WTC11 (cell line): ENCODE results near the gene KLF11. TPM values are rescaled to one million over a fixed set of nuclear protein-coding genes. Genes with fewer than 3 reads are reported as not detected.

Source experiments
- ATAC-seq: fragments of 200-7000 bp; cut with Tn5 transposase; 2 replicates; pipeline ENCODE4 v1.10.0; 2021; ENCODE audit warnings: mild to moderate bottlenecking, moderate library complexity
- CTCF ChIA-PET: fragments of 300-600 bp; sonication (Branson Sonifier 250); formaldehyde crosslinking; loops from one replicate; lab custom pipeline; 2021; ENCODE audit warnings: antibody characterized with exemption; lab: Charles Lee
- POLR2A ChIA-PET: fragments of 350-600 bp; sonication (Branson Sonifier 250); formaldehyde crosslinking; loops from one replicate; lab custom pipeline; 2021; ENCODE audit warnings: antibody characterized with exemption; lab: Charles Lee
- DNase-seq: peaks from one replicate; pipeline ENCODE4 v3.0.0; 2021; ENCODE audit warnings: low spot score
- H3K27ac Mint-ChIP-seq: 2 replicates; pipeline ENCODE4 v1.8.0; 2021; ENCODE audit warnings: mixed read lengths
- H3K27me3 Mint-ChIP-seq: 2 replicates; pipeline ENCODE4 v1.8.0; 2021; ENCODE audit warnings: low read depth, mild to moderate bottlenecking, moderate library complexity, mixed read lengths
- H3K36me3 Mint-ChIP-seq: 2 replicates; pipeline ENCODE4 v1.8.0; 2021; ENCODE audit warnings: mixed read lengths
- H3K4me1 Mint-ChIP-seq: 2 replicates; pipeline ENCODE4 v1.8.0; 2022; ENCODE audit warnings: mixed read lengths
- H3K4me3 Mint-ChIP-seq: 2 replicates; pipeline ENCODE4 v1.8.0; 2021; ENCODE audit warnings: mild to moderate bottlenecking, moderate library complexity, mixed read lengths
- H3K9me3 Mint-ChIP-seq: 2 replicates; pipeline ENCODE4 v1.8.0; 2021; ENCODE audit warnings: mixed read lengths
- EMX1 ChIP-seq: fragments of 250-450 bp; sonication (Bioruptor Pico); IDR thresholded peaks from 2 replicates; pipeline ENCODE4 v1.8.0; 2021; ENCODE audit warnings: mild to moderate bottlenecking
- ESRRA ChIP-seq: sonication (generic); formaldehyde crosslinking; IDR thresholded peaks from 2 replicates; pipeline ENCODE4 v1.8.1; 2022; ENCODE audit warnings: mild to moderate bottlenecking, missing genetic modification reagents, borderline replicate concordance
- ETV6 ChIP-seq: sonication (generic); formaldehyde crosslinking; IDR thresholded peaks from 2 replicates; pipeline ENCODE4 v1.8.1; 2022; ENCODE audit warnings: mild to moderate bottlenecking, missing genetic modification reagents
- FOXJ3 ChIP-seq: sonication (generic); formaldehyde crosslinking; IDR thresholded peaks from 2 replicates; pipeline ENCODE4 v1.9.0; 2021; ENCODE audit warnings: missing genetic modification reagents, mild to moderate bottlenecking, borderline replicate concordance
- GABPB1 ChIP-seq: sonication (generic); formaldehyde crosslinking; IDR thresholded peaks from 2 replicates; pipeline ENCODE4 v1.8.1; 2023; ENCODE audit warnings: mild to moderate bottlenecking, missing genetic modification reagents
- GRHL2 ChIP-seq: fragments of 250-450 bp; sonication (Bioruptor Pico); IDR thresholded peaks from 2 replicates; pipeline ENCODE4 v1.8.0; 2022; ENCODE audit warnings: mild to moderate bottlenecking, moderate library complexity; ENCODE audit not compliant: insufficient replicate concordance, severe bottlenecking
- HMGA2 ChIP-seq: fragments of 250-450 bp; sonication (Bioruptor Pico); IDR thresholded peaks from 2 replicates; pipeline ENCODE4 v1.4.0; 2021; ENCODE audit warnings: mild to moderate bottlenecking, moderate library complexity
- IRF2 ChIP-seq: sonication (generic); formaldehyde crosslinking; IDR thresholded peaks from 2 replicates; pipeline ENCODE4 v1.8.0; 2022; ENCODE audit warnings: low read depth, missing genetic modification reagents, borderline replicate concordance
- JAZF1 ChIP-seq: fragments of 250-450 bp; sonication (Bioruptor Pico); IDR thresholded peaks from 2 replicates; pipeline ENCODE4 v1.9.0; 2021; ENCODE audit warnings: moderate library complexity, mild to moderate bottlenecking, inconsistent platforms
- NFATC4 ChIP-seq: fragments of 250-450 bp; sonication (Bioruptor Pico); IDR thresholded peaks from 2 replicates; pipeline ENCODE4 v1.9.0; 2021; ENCODE audit warnings: mild to moderate bottlenecking
- RELA ChIP-seq: sonication (generic); formaldehyde crosslinking; IDR thresholded peaks from 2 replicates; pipeline ENCODE4 v1.8.1; 2022; ENCODE audit warnings: missing genetic modification reagents, mild to moderate bottlenecking, borderline replicate concordance
- SMAD4 ChIP-seq: sonication (generic); formaldehyde crosslinking; IDR thresholded peaks from 2 replicates; pipeline ENCODE4 v1.8.0; 2022; ENCODE audit warnings: mild to moderate bottlenecking, missing genetic modification reagents
- SOX15 ChIP-seq: fragments of 250-450 bp; sonication (Bioruptor Pico); IDR thresholded peaks from 2 replicates; pipeline ENCODE4 v1.9.0; 2021; ENCODE audit warnings: mild to moderate bottlenecking
- SP1 ChIP-seq: sonication (generic); formaldehyde crosslinking; conservative IDR thresholded peaks from 2 replicates; pipeline ENCODE4 v1.8.1; 2022; ENCODE audit warnings: missing genetic modification reagents
- TEAD4 ChIP-seq: sonication (generic); formaldehyde crosslinking; IDR thresholded peaks from 2 replicates; pipeline ENCODE4 v1.8.0; 2022; ENCODE audit warnings: mild to moderate bottlenecking, missing genetic modification reagents
- TP53 ChIP-seq: sonication (generic); formaldehyde crosslinking; IDR thresholded peaks from 2 replicates; pipeline ENCODE4 v1.8.1; 2023; ENCODE audit warnings: mild to moderate bottlenecking, missing genetic modification reagents
- ZNF138 ChIP-seq: sonication (generic); formaldehyde crosslinking; conservative IDR thresholded peaks from 2 replicates; pipeline ENCODE4 v1.8.1; 2022; ENCODE audit warnings: mild to moderate bottlenecking, moderate library complexity, missing genetic modification reagents
- ZNF317 ChIP-seq: sonication (generic); formaldehyde crosslinking; IDR thresholded peaks from 2 replicates; pipeline ENCODE4 v1.8.1; 2023; ENCODE audit warnings: low read depth, mild to moderate bottlenecking, moderate library complexity, missing genetic modification reagents, borderline replicate concordance
- ZNF671 ChIP-seq: fragments of 250-450 bp; sonication (Bioruptor Pico); IDR thresholded peaks from 2 replicates; pipeline ENCODE4 v1.8.0; 2021; ENCODE audit warnings: mild to moderate bottlenecking
- total RNA-seq: library from RNA; stranded (reverse); gene quantifications from 3 replicates; pipeline ENCODE4 v1.2.3, GENCODE V29; 2021
- TF ChIP-seq, protein P1 (sequence below): fragments of 250-450 bp; sonication (Bioruptor Pico); IDR thresholded peaks from 2 replicates; pipeline ENCODE4 v1.9.0; 2021; ENCODE audit warnings: mild to moderate bottlenecking
- TF ChIP-seq, protein P2 (sequence below): sonication (generic); formaldehyde crosslinking; IDR thresholded peaks from 2 replicates; pipeline ENCODE4 v1.8.1; 2023; ENCODE audit warnings: mild to moderate bottlenecking, missing genetic modification reagents
- TF ChIP-seq, protein P3 (sequence below): sonication (generic); formaldehyde crosslinking; IDR thresholded peaks from 2 replicates; pipeline ENCODE4 v1.8.0; 2022; ENCODE audit warnings: mild to moderate bottlenecking, missing genetic modification reagents
- TF ChIP-seq, protein P4 (sequence below): fragments of 250-450 bp; sonication (Bioruptor Pico); IDR thresholded peaks from 2 replicates; pipeline ENCODE4 v1.9.0; 2021; ENCODE audit warnings: moderate library complexity, mild to moderate bottlenecking, inconsistent platforms, borderline replicate concordance
- TF ChIP-seq, protein P5 (sequence below): sonication (generic); formaldehyde crosslinking; IDR thresholded peaks from 2 replicates; pipeline ENCODE4 v1.8.1; 2023; ENCODE audit warnings: mild to moderate bottlenecking, missing genetic modification reagents
- TF ChIP-seq, protein P6 (sequence below): sonication (generic); formaldehyde crosslinking; IDR thresholded peaks from 2 replicates; pipeline ENCODE4 v1.8.1; 2022; ENCODE audit warnings: low read depth, missing genetic modification reagents, borderline replicate concordance
- TF ChIP-seq, protein P7 (sequence below): sonication (generic); formaldehyde crosslinking; IDR thresholded peaks from 2 replicates; pipeline ENCODE4 v1.8.1; 2022; ENCODE audit warnings: missing genetic modification reagents, borderline replicate concordance

KLF11 gene
- total RNA-seq, 1 experiment from 2014 or later: 8.8 TPM

DNA sequence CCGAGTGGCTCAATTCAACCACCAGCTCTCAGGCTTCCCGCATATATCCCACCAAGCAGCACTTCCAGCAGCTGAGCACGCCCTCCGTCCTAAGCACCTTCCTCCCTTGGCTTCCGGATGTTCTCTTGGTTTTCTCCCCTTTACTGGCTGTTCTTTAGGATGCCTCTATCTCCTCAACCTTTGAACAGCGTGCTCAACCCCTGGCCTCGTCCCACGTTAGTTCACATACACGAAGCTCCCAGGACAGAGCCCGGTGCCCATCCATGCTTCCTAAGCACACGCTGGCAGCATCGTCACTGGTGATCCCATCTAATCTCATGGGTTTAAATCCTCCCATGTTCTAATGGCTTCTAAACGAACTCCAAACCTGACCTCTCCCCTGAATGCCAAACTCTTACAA lies 33.2 kb downstream of the KLF11 start:
- Mint-ChIP-seq H3K36me3 (no peaks in the 10 kb centered on the region; the same call in 1 of the 2 replicates), H3K27ac (no peak overlapping the region), H3K27me3 (peaks cover 39% of the 10 kb centered on the region), H3K9me3 (no peaks in the 10 kb centered on the region), H3K4me3 (no peak overlapping the region), H3K4me1 (peaks cover 24% of the 10 kb centered on the region)
- DNase-seq (no peak), ATAC-seq (no peak)
- TF ChIP-seq EMX1 (CRISPR knock-in tag) (no peak), JAZF1 (no peak), IRF2 (no peak), ZNF317 (CRISPR knock-in tag) (no peak), ESRRA (CRISPR knock-in tag) (no peak), TP53 (CRISPR knock-in tag) (no peak), ETV6 (no peak)
- TF ChIP-seq, protein P1, sequence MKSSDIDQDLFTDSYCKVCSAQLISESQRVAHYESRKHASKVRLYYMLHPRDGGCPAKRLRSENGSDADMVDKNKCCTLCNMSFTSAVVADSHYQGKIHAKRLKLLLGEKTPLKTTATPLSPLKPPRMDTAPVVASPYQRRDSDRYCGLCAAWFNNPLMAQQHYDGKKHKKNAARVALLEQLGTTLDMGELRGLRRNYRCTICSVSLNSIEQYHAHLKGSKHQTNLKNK (CRISPR knock-in tag): no peak
- TF ChIP-seq, protein P2, sequence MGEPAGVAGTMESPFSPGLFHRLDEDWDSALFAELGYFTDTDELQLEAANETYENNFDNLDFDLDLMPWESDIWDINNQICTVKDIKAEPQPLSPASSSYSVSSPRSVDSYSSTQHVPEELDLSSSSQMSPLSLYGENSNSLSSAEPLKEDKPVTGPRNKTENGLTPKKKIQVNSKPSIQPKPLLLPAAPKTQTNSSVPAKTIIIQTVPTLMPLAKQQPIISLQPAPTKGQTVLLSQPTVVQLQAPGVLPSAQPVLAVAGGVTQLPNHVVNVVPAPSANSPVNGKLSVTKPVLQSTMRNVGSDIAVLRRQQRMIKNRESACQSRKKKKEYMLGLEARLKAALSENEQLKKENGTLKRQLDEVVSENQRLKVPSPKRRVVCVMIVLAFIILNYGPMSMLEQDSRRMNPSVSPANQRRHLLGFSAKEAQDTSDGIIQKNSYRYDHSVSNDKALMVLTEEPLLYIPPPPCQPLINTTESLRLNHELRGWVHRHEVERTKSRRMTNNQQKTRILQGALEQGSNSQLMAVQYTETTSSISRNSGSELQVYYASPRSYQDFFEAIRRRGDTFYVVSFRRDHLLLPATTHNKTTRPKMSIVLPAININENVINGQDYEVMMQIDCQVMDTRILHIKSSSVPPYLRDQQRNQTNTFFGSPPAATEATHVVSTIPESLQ (CRISPR knock-in tag): no peak
- TF ChIP-seq, protein P3, sequence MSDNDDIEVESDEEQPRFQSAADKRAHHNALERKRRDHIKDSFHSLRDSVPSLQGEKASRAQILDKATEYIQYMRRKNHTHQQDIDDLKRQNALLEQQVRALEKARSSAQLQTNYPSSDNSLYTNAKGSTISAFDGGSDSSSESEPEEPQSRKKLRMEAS (CRISPR knock-in tag): no peak
- ChIA-PET CTCF (interaction anchor here (0.8 to 1.0 kb wide), 2 partner anchors 15 to 21 kb away, joined by 3 to 8 read pairs; no protein-coding TSS in a partner anchor), POLR2A (no interaction called here)

DNA sequence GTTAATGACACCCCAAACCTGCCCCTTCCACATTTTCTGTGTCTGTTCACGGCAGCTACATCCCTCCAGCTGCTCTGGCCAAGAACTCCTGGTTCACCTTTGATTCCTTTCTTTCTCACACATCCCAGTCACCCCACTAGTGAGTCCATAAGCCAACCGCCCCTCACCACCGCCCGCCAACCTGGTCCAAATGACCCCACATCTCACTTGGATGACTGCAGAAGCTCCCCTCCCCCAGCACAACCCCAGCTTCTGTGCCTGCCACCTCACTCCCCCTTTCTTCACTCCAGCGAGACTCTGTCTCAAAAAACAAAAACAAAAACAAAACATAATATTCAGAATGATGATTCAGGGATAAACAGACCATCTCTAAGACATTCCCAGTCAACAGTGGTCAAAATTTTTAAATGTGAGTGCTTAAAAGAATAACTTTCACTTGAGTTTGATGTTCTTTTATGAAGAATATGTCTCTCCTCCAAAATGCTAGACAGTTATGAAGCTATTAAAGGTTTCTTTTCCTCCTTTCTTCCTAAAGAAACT lies 33.7 kb downstream of the KLF11 start:
- H3K4me1 Mint-ChIP-seq: peaks cover 24% of the 10 kb centered on the region
- TF ChIP-seq ZNF317 (CRISPR knock-in tag) (no peak), NFATC4 (CRISPR knock-in tag) (no peak), SOX15 (CRISPR knock-in tag) (no peak), SP1 (CRISPR knock-in tag) (no peak), ZNF138 (CRISPR knock-in tag) (no peak), FOXJ3 (CRISPR knock-in tag) (no peak), SMAD4 (no peak), TEAD4 (CRISPR knock-in tag) (no peak), RELA (CRISPR knock-in tag) (no peak), ZNF671 (CRISPR knock-in tag) (no peak), GRHL2 (CRISPR knock-in tag) (no peak), GABPB1 (CRISPR knock-in tag) (no peak), HMGA2 (CRISPR knock-in tag) (no peak)
- TF ChIP-seq, protein P4, sequence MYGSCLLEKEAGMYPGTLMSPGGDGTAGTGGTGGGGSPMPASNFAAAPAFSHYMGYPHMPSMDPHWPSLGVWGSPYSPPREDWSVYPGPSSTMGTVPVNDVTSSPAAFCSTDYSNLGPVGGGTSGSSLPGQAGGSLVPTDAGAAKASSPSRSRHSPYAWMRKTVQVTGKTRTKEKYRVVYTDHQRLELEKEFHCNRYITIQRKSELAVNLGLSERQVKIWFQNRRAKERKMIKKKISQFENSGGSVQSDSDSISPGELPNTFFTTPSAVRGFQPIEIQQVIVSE (CRISPR knock-in tag): no peak
- TF ChIP-seq, protein P3 (CRISPR knock-in tag): no peak
- TF ChIP-seq, protein P1 (CRISPR knock-in tag): no peak
- TF ChIP-seq, protein P5, sequence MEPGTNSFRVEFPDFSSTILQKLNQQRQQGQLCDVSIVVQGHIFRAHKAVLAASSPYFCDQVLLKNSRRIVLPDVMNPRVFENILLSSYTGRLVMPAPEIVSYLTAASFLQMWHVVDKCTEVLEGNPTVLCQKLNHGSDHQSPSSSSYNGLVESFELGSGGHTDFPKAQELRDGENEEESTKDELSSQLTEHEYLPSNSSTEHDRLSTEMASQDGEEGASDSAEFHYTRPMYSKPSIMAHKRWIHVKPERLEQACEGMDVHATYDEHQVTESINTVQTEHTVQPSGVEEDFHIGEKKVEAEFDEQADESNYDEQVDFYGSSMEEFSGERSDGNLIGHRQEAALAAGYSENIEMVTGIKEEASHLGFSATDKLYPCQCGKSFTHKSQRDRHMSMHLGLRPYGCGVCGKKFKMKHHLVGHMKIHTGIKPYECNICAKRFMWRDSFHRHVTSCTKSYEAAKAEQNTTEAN (CRISPR knock-in tag): no peak
- TF ChIP-seq, protein P6, sequence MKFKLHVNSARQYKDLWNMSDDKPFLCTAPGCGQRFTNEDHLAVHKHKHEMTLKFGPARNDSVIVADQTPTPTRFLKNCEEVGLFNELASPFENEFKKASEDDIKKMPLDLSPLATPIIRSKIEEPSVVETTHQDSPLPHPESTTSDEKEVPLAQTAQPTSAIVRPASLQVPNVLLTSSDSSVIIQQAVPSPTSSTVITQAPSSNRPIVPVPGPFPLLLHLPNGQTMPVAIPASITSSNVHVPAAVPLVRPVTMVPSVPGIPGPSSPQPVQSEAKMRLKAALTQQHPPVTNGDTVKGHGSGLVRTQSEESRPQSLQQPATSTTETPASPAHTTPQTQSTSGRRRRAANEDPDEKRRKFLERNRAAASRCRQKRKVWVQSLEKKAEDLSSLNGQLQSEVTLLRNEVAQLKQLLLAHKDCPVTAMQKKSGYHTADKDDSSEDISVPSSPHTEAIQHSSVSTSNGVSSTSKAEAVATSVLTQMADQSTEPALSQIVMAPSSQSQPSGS (CRISPR knock-in tag): no peak
- TF ChIP-seq, protein P7, sequence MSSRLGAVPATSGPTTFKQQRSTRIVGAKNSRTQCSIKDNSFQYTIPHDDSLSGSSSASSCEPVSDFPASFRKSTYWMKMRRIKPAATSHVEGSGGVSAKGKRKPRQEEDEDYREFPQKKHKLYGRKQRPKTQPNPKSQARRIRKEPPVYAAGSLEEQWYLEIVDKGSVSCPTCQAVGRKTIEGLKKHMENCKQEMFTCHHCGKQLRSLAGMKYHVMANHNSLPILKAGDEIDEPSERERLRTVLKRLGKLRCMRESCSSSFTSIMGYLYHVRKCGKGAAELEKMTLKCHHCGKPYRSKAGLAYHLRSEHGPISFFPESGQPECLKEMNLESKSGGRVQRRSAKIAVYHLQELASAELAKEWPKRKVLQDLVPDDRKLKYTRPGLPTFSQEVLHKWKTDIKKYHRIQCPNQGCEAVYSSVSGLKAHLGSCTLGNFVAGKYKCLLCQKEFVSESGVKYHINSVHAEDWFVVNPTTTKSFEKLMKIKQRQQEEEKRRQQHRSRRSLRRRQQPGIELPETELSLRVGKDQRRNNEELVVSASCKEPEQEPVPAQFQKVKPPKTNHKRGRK (CRISPR knock-in tag): no peak
- no peak for DNase-seq
- H3K27me3 Mint-ChIP-seq: peaks cover 45% of the 10 kb centered on the region
- POLR2A ChIA-PET: no interaction called here
- H3K27ac Mint-ChIP-seq: no peak overlapping the region
- ATAC-seq: no peak
- H3K36me3 Mint-ChIP-seq: no peaks in the 10 kb centered on the region; the same call in 1 of the 2 replicates
- H3K4me3 Mint-ChIP-seq: no peak overlapping the region
- CTCF ChIA-PET: interaction anchor here (0.8 to 1.0 kb wide), 2 partner anchors 14 to 20 kb away, joined by 3 to 8 read pairs; no protein-coding TSS in a partner anchor
- H3K9me3 Mint-ChIP-seq: no peaks in the 10 kb centered on the region
